Measurements from ENCODE around the gene ZKSCAN8. TPM values are rescaled to one million over a fixed set of nuclear protein-coding genes. Genes with fewer than 3 reads are reported as not detected.

ZKSCAN8 gene
- total RNA-seq = 11.5 and 21.1 TPM in 2 replicates

GRCh38 chr6:28141500-28142329 lies at the start of gene ZKSCAN8:
Gene ZKSCAN8 (plus strand): TSS chr6:28141883. CDS start chr6:28148408, 6,525 bp downstream.

GRCh38 chr6:28124350-28124970 lies 17.2 kb upstream of the ZKSCAN8 start, which contains the start of gene ZSCAN16:
Gene ZSCAN16 (plus strand): TSS chr6:28124609. CDS start chr6:28125444, 835 bp downstream.

Other genes starting within 250 kb of the ZKSCAN8 start
- gene OR2B2, start 229.5 kb upstream of the ZKSCAN8 start, total RNA-seq = not detected in 2 replicates
- gene OR2B6, start 184.6 kb upstream of the ZKSCAN8 start, total RNA-seq = not detected in 2 replicates
- 0.38 and 0.56 TPM in 2 replicates for gene ZNF165, start 61.3 kb upstream of the ZKSCAN8 start, total RNA-seq
- 1.5 and 3.1 TPM in 2 replicates for gene ZSCAN16, start 17.3 kb upstream of the ZKSCAN8 start, total RNA-seq
- 9.8 and 12.1 TPM in 2 replicates for gene ZSCAN9, start 83.4 kb downstream of the ZKSCAN8 start, total RNA-seq
- 4.8 and 6.2 TPM in 2 replicates for gene ZKSCAN4, start 110.4 kb downstream of the ZKSCAN8 start, total RNA-seq
- gene NKAPL, start 117.4 kb downstream of the ZKSCAN8 start, total RNA-seq = 2.1 and 3.1 TPM in 2 replicates
- gene ZSCAN26, start 125.3 kb downstream of the ZKSCAN8 start, total RNA-seq = 12.3 and 20.6 TPM in 2 replicates
- 4.8 and 6.5 TPM in 2 replicates for gene PGBD1, start 139.7 kb downstream of the ZKSCAN8 start, total RNA-seq
- gene ZSCAN31, start 194.3 kb downstream of the ZKSCAN8 start, total RNA-seq = 9.2 and 15.8 TPM in 2 replicates
- 4.2 and 5.4 TPM in 2 replicates for gene ZKSCAN3, start 208.1 kb downstream of the ZKSCAN8 start, total RNA-seq